ENCODE results near the gene SLC1A7.

Gene SLC1A7

GRCh38 chr1:53062708-53063591 is 79.5 kb downstream of the SLC1A7 start:
- no peak for DNase-seq (ENCODE audit: low read depth)

- DNase-seq (ENCODE audit: low read depth): no peak
Observed at GRCh38 chr1:53061859-53062707, 80.4 kb downstream of the SLC1A7 start, which contains the start of gene PODN. TSS of gene PODN (plus strand) at chr1:53062213. CDS start at chr1:53069856, 7,643 bp downstream.

- no peak for DNase-seq (ENCODE audit: low read depth)
Observed at GRCh38 chr1:53061123-53061858, 81.1 kb downstream of the SLC1A7 start.

GRCh38 chr1:53060579-53060978 is 81.9 kb downstream of the SLC1A7 start:
- peak; percentile 92 for DNase-seq (ENCODE audit: low read depth)

GRCh38 chr1:53057127-53057526 is 85.3 kb downstream of the SLC1A7 start:
- peak; percentile 75 for DNase-seq (ENCODE audit: low read depth)

- no peak for DNase-seq (ENCODE audit: low read depth)
Observed at GRCh38 chr1:53051676-53052075, 90.8 kb downstream of the SLC1A7 start.

GRCh38 chr1:53050310-53050709 is 92.1 kb downstream of the SLC1A7 start:
- DNase-seq (ENCODE audit: low read depth): no peak

GRCh38 chr1:53049574-53049967 is 92.9 kb downstream of the SLC1A7 start:
- no peak for DNase-seq (ENCODE audit: low read depth)

GRCh38 chr1:53048960-53049573 is 93.4 kb downstream of the SLC1A7 start:
- DNase-seq (ENCODE audit: low read depth): no peak

GRCh38 chr1:53047737-53048736 is 94.4 kb downstream of the SLC1A7 start:
- no peak for DNase-seq (ENCODE audit: low read depth)

- DNase-seq (ENCODE audit: low read depth): no peak
Observed at GRCh38 chr1:53046930-53047329, 95.5 kb downstream of the SLC1A7 start.

GRCh38 chr1:53044926-53045325 is 97.5 kb downstream of the SLC1A7 start:
- DNase-seq (ENCODE audit: low read depth): no peak

GRCh38 chr1:53043271-53043670 is 99.2 kb downstream of the SLC1A7 start:
- DNase-seq (ENCODE audit: low read depth): peak; percentile 85

GRCh38 chr1:53038566-53038965 is 103.9 kb downstream of the SLC1A7 start:
- no peak for DNase-seq (ENCODE audit: low read depth)
